NOMO-1 treated with DMSO at 0.1 percent for 48 hours (cell line): ENCODE data around the gene ERGIC1.
A peak's percentile ranks its signal among the peaks of the same experiment; 100 is the strongest.
"Not testable (repeated sequence)": the region's sequence is repeated elsewhere in the genome, so short reads cannot be mapped to it uniquely, and the experiment has no call there.

Source experiments
- DNase-seq: peaks from one replicate; lab custom pipeline; 2025; ENCODE audit not compliant: unreplicated experiment; lab: John Stamatoyannopoulos, UW

ERGIC1 gene

DNA sequence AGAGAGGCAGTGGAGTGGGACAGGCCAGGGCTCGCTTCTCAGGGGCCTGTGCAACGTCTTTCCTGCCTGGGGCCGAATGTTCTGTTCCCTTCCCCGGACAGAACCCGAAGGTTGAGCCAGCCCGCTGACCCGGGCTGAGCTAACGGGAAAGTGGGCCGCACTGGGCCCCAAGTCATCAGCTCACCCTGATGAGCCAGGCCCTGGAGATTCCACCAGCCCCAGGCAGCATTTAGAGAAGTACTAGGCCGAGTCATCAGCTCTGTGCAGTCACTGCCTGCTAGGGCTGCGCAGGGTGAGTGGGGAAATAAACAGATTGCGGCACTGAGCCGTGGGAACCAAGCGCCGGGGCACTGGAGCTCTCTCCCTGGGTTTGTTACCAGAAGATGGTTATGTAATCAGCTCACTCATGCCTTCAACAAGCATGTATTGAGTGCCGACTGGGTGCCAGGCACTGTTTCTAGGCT, 33.9 kb upstream of the ERGIC1 start:
- DNase-seq = peak; percentile 95

DNA sequence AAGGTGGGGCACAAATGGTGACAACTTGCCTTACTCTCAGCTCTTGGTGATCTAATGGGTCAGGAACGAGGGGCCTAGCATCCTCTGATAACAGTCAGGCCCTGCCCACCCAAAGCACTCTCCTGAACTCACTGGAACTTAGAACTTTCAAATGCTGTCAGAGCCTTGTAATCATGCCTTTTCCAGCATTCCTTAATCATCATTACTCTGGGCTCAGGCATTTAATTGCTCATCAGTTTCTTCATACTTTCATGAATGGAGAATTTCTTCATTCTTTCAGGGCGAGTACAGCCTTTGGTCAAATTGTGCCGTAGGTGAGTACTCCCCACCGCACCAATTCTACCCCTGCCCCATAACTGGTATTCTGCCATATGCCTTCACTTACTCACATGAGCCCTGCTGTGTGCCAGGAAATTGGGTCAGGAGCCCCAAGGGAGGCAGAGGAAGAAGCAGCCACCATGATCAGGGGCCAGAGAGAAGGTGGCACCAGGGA, 32.8 kb upstream of the ERGIC1 start:
- no peak for DNase-seq

DNA sequence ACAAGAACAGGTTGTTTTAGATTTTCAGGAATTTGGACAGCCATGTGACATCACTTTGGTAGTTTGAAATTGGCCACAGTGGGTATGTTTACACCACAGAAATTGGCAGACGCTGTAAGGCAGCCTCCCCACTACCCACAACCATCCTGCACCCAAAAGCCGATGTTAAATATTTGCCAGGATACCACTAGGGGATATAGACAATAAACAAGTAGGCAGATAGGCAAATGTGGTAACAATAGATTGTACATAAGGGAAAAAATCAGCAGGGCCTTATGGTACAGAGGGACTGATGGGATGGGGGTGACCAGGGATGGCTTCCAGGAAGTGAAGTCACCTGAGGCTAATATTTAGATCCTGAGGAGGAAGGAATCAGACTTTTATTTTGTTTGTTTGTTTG, 31.9 kb upstream of the ERGIC1 start:
- no peak for DNase-seq

DNA sequence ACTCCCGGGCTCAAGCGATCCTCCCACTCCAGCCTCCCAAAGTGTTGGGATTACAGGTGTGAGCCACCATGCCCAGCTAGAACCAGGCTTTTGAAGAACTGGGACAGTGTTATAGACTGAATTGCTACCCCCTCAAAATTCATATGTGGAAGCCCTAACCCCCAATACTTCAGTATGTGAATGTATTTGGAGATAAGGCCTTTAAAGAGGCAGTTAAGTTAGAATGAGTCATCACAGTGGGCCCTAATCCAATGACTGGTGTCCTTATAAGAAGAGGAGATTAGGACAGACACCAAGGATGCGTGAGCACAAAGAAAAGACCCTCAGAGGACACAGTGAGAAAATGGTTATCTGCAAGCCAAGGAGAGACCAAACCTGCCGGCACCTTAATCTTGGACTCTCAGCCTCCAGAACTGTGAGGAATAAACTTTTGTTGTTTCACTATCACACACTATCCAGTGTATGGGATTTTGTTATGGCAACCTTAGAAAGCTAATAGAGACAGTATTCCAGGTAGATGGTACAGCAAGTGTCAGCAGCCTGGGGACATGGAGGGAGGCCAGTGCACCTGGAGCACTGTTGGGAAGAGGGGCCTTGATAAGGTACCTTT, 31.4 kb upstream of the ERGIC1 start:
- no peak for DNase-seq

DNA sequence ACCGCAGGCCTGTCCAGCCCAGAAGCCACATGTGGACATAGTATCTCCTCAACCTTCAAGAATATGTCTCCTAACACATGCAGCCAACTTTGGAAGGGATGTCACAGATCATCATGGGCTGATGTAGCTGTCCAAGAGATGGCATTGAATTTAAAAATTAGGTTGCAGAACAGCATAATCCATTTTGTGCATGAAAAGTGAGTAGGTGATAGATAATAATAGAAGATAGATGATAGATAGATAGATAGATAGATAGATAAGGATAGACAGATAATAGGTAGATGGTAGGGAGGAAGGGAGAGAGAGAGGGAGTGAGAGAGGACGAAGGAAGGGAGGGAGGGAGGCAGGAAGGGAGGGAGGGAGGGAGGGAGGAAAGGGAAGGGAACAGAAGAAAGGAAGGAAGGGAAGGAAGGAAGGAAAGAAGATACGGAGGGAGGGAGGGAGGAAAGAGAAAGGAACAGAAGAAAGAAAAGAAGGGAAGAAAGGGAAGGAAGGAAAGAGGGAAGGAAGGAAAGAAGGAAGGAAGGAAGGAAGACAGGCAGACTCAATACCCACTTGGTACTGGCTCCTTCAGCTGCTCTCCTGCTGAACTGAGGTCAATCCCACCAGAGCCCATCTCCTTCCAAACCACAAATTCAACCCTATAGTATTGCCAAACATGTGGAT, 28.9 kb upstream of the ERGIC1 start:
- DNase-seq = no peak

DNA sequence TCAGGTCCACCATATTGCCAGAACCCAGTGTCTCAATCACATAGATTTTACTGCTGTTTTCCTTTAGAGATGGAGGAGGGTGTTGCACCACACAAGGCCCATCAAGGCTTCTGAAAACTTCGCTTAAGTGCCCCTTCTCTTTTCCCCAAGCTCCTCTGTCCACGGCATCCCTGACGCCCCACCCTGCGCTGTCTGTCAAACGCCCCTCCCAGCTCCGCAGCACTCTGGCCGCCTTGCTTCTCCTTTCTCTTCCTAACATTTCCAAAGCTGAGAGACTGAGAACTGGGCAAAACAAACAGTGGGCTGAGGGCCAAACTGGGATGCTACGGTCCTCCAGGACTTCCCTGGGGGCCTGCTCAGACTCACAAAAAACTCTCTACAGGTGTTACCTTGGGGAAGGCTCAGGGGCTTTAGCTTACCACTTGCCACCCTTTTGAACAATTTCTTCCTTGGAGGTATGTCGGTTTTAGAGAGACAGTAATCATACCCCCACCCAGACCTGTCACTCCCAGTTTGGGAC, 28.3 kb upstream of the ERGIC1 start:
- DNase-seq = no peak

DNA sequence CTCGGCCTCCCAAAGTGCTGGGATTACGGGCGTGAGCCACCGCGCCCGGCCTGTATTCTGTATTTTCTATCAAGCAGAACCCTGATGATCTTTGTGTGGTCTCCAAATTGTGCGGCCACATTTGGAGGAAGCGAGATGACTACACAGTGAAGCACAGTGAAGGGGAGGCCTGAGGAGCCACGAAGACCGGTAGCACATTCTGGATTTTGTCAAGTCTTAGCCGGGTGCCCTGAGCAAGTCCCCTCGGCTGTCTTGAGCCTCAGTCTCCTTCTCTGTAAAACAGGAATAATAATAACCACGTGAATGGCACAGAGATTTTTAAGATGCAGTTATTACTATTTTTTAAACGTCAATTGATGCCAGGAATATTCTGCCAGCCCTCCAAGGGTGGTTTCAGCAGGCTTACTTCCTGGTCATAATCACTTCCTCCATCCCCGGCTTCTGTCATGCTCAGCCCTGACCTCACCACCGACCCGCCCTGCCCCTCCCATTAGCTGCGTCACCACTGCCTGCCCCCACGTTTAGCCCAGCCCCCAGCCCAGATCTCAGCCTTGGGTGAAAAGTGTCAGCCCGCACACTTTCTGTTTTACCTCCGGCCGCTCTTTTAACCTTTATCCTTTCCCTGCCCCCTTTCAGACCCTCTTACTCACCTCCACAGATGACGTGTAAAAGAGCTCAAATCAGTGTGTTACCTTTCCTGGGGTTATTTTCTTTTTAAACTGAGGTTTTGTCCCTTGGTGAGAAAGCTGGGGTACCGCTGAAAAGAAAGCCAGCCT, 27.0 kb upstream of the ERGIC1 start:
- peak; percentile 88 for DNase-seq

DNA sequence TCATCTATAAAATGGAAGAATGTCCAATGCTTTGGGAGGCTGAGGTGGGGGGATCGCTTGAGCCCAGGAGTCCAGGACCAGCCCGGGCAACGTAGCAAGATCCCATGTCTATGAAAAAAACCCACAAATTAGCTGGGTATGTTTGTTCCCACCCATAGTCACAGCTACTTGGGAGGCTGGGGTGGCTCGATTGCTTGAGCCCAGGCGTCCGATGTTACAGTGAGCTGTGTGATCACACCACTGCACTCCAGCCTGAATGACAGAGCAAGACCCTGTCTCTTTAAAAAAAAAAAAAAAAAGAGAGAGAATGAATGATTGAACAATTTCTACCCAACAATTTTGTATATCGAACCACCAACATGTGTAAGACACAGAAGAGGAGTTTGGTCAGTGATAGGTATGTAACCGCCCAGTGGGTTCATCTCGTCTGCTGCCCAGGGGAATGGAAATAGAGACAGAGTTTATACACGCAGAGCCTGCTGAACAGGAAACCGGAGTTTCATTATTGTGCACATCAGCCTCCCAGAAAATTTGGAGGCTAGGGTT, 26.2 kb upstream of the ERGIC1 start:
- no peak for DNase-seq

DNA sequence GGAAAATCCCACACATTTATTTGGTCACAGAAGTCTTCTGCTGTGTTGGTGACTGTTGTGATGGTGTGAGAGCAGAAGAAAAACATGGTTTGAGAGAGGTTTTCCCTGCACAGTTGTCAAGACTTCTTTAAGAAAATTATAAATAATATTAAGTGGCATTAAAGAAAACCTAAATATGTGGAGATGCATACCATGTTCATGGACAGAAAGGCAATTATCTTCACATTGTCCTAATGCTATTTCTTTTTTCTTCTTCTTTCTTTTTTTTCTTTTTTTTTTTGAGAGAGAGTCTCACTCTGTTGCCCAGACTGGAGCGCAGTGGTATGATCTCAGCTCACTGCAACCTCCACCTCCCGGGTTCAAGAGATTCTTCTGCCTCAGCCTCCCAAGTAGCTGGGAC, 24.3 kb upstream of the ERGIC1 start:
- DNase-seq = no peak

DNA sequence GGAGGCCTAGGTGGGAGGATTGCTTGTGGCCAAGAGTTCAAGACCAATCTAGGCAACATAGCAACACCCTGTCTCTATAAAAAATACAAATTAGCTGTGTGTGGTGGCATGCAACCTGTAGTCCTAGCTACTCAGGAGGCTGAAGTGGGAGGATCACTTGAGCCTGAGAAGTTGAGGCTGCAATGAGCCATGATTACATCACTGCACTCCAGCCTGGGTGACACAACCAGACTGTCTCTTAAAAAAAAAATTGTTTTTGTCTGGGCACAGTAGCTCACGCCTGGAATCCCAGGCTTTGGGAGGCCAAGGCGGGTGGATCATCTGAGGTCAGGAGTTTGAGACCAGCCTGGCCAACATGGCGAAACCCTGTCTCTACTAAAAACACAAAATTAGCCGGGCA, 23.1 kb upstream of the ERGIC1 start:
- not testable (repeated sequence) for DNase-seq

DNA sequence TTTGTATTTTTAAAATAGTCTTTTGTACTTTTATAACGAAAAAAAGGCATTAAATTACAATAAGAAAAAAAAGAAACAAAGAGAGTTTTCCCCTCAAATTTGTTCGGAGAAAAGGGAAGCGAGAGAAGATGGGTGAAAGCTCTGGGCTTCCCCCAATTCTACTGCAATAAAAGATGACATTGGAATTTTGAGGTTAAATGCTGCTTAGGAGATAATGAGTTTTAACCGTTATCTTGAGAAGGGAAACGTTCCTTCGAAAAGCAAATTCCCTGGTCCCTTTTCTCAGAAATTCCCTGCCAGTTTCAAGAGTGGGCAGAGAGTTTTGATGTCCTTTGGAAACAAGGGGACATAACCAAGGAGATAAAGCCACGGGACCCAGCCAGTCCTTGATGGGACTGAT, 18.4 kb upstream of the ERGIC1 start:
- DNase-seq = no peak

DNA sequence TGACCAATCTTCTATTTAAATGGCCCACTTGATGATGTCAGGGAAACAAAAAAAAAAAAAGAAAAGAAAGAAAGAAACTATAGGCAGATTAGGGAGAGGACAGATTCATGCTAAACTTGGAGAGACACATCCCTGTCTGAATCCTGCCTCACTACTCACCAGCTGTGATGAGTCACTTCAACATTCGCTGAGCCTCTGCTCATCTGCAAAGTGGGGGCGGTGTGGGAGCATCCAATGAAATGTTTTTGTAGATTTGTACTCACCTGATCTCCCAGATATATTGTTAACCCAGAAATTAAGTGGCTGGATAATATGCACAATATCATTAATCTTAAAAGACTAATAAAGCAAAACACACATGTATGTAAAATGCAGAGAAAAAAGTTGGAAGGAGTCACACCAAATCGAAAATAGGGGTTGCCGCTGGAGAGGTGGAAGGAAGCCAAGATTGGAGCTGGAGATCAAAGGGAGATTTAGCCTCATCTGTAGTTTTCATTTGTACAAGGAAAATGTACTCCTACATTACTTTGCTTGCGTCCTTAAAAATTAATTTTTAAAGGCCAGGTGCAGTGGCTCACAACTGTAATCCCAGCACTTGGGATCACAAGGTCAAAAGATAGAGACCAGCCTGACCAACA, 17.0 kb upstream of the ERGIC1 start:
- no peak for DNase-seq

DNA sequence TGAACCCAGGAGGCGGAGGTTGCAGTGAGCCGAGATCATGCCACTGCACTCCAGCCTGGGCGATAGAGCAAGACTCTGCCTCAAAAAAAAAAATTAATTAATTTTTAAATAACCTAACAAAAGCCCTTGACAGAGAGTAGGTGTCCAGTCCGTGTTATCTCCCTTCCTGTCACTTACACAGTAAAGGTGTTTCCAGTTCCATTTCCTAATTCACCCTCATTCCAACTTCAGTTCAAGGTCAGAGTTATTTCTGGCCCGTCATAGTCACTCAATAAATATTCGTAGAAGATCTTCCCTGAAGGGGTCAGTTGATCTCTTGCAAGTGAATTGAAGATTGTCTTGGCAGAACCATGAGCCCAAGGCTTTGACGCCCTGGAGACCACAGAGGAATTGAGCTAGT, 16.4 kb upstream of the ERGIC1 start:
- DNase-seq = no peak

DNA sequence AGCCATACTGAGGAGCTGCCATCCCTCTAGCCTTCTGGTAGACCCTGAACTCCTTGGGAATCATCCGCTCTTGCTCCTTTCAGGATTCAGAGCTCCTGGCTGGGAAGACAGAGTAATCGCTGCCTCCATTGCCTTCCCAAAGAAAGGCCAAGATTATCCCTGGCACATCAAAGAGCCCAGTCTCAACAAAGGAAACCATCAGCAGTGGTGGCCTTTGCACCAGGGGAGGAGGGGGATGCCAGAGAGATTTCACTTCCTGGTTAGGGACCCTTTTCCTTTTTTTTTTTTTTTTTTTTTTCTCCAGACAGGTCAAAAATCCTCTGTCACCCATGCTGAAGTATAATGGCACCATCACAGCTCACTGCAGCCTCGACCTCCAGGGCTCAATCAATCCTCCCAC, 16.0 kb upstream of the ERGIC1 start:
- DNase-seq = no peak

DNA sequence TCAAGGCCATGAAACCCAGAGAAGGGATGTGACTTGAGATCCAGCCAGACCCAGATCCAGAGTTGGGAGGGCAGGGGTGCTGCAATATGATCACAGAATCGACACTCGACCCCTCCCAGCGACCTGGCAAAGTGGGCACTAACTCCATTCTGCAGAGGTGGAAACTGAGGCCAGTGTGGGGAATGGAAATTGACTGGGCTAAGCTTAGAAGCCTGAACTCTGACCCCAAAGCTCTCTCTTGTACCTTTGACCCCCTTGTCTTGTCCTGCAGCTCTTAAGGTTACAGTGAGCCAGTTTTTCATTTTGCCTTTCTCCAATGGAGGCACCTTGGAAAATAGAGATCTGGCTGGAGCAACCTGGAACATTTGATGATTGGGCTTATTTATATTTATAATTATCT, 14.5 kb upstream of the ERGIC1 start:
- no peak for DNase-seq

DNA sequence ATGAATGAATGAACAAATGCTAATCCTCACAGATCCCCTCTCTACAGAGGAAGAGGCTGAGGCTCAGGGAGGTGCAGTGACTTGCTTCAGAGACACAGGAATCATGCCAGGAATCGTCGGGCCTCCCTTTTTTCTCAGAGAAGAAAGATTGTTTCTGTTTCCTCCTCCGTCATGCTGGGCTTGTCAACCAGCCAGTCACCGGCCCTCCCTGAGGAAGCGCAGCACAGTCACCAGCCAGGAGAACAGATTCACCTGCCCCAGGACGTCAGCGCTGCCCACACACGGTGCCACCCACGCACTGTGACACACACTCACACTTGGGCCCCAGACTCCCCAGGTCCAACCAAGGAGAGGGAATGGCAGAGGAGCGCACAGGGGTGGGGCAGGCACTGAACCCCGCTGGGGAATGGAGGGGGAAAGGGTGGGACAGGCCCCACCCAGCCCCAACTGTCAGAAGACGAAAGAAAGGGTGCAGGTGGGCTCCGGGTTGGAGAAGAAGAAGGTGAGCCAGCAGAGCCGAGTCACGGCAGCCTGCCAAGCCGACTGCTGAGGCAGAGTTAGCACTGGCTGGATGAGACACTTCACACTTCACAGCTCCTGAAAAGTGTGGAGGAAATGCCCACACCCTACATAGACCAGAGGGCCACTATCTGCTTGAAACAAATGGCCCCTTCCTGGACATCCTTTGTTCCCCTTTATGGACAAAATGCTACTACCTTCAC, 13.8 kb upstream of the ERGIC1 start:
- DNase-seq = no peak

DNA sequence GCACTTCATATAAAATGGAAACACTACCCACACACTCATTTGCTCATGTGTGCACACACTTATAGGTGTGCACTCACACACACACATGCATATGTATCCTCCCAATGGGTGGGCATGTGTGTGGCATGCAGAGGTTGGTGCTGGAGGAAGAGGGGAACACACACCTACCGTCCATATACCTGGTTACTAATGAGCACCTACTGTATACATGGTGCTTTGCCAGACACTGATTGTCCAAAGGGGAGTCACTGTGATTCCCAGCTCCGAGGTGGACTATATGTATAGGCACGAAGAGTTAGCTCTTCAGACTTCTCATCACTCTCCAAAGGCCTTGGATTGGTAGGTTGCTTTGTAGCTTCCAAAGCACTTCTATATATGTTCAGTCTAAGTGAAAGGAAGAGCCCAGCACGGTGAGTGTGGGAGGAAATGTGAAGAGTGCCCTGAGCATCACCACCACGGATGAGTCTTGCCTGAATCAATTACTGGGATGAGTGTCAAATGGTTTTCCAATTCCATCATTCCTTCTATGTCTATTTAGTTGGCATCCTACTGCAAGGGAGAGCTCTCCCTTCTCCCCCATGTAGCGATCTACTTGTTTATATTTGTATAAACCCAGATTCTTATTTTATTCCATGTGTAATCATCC, 12.6 kb upstream of the ERGIC1 start:
- DNase-seq = no peak

DNA sequence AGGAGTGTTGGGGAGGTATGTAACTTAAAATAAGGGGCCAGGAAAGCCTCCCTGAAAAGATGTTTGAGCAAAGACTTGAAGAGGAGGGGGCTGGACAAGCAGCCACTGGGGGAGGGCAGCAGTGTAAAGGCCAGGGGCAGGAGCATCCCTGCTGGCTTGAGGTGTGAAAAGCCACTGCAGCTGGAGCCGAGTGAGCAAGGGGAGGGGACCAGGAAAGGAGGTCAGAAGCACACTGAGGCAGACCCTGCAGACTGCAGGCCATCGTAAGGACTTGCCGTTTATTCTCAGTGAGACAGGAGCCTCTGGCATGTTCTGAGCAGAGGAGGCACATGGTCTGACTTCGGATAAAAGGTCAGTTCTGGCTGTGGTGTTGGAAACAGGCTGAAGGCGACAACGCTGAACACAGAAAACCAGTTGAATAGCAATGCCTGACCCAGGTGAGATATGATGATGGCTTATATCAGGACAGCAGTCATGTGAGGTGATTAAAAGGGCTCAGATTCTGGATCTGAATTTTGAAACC, 10.2 kb upstream of the ERGIC1 start:
- no peak for DNase-seq

DNA sequence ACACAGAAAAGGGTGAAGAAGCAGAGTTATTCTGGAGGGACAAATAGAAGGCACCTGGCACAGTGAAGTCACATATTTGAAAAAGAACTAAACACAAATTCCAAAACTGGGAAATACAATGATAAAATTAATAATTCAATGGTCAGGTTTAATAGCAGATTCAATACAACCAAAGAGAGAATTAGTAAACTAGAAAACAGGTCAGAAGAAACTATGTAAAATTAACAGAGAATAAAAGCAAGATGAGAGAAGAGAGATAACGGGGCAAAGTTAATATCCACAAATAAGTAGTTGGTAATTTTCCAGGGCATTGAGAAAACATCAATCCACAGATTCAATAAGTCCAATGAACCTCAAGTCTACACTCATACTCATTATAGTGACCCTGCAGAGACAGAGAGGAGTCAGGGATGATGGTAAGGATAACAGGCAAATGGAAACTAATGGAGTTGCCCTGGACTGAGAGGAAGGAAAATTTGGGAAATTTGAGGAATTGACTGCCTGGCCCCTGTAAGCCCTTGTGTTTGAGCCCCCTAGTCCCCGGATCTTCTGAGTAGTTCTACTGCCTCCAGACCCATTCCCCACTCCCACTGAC, 8.3 kb upstream of the ERGIC1 start:
- no peak for DNase-seq
